ENCODE measurements around the gene ASTN2.
"Not testable (repeated sequence)": the region's sequence is repeated elsewhere in the genome, so short reads cannot be mapped to it uniquely, and the experiment has no call there.

ASTN2 gene

DNA sequence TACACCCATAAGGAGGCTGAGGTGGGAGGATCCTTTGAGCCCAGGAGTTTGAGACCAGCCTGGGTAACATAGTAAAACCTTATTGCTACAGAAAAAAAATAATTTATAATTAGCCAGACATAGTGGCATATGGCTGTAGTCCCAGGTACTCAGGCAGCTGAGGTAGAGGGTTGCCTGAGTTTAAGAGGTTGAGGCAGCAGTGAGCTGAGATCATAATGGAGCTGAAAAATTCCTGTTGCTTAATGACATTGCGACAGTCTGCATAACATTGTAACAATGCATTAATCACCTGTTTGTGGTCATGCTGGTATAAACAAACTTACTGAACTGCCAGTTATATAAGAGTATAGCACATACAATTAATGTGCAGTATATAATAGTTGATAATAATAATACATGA is 513.6 kb downstream of the ASTN2 start:
- no peak for DNase-seq

- no peak for DNase-seq
Observed at GRCh38 chr9:116900543-116900942, 514.3 kb downstream of the ASTN2 start.

- DNase-seq, result no peak
Observed at GRCh38 chr9:116900007-116900367, 514.9 kb downstream of the ASTN2 start.

DNA sequence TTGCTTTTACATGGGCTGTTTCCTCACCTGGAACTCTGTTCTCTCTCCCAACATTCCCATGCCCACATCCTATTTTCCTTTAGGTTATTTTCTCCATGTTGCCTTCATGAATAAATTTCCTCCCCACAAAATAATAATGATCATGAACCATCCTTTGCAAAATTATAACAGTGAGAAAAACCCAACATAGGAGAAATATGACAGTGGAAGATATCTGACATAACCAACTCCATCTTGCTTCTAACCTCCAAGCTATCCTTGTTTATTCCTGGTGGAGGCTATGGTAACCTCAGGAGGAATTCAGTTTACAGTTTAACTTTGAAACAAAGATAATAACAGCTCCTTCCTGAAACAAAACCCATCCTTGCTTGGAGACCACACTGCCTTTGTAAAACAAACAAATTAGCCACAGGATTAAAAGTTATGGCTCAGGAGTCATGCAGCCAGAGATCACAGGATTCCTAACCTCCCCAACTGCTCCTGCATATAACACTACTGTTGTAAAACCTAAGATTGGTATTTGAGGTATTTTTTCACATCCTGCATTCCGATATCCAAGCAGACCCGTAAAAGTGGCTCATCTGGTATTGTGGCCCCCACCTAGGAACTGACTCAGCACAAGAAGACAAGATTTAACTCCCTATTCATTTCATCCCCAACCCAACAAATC is 515.4 kb downstream of the ASTN2 start:
- no peak for DNase-seq

DNA sequence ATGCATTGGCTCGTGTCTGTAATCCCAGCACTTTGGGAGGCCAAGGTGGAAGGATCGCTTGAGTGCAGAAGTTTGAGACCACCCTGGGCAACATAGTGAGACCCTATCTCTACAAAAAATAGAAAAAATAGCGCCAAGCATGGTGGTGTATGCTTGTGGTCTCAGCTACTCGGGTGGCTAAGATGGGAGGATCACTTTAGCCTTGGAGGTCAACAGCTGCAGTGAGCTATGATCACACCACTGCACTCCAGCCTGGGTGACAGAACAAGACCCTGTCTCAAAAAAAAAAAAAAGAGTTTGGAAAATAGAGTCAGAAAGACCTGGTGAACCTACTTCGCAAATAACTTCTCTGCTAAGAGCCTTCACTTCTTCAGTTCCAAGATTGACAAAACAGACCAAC is 516.7 kb downstream of the ASTN2 start:
- not testable (repeated sequence) for DNase-seq

DNA sequence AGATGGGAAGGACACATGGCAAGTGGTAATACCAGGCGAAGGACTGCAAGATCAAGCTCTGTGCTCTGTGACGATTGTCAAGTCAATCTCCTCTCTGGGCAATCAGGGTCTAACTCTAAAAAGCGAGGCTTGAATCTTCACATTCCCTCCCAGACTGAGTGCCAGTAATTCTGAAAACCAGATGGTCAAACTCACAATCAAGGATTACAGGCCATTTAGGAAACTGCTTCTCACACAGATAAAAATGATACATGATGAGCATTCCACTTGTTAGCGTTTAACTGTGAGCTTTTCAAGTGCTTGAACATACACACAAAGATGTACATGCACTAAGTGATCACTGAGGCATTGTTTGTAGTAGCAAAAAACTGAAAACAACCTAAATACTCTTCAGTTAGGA is 517.7 kb downstream of the ASTN2 start:
- no peak for DNase-seq

- no peak for DNase-seq
Observed at GRCh38 chr9:116895961-116896360, 518.9 kb downstream of the ASTN2 start.

GRCh38 chr9:116891424-116891823 is 523.4 kb downstream of the ASTN2 start:
- no peak for DNase-seq

DNA sequence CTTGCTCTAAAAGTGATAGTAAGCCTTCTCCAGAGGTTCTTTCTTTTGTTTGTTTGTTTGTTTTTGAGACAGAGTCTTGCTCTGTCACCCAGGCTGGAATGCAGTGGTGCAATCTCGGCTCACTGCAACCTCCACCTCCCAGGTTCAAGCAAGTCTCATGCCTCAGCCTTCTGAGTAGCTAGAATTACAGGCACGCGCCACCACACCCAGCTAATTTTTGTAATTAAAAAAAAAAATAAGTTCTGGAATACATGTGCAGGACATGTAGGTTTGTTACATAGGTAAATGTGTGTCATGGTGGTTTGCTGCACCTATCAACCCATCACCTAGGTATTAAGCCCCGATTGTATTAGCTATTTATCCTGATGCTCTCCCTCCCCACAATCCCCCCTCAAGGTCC is 526.4 kb downstream of the ASTN2 start:
- DNase-seq, result not testable (repeated sequence)

DNA sequence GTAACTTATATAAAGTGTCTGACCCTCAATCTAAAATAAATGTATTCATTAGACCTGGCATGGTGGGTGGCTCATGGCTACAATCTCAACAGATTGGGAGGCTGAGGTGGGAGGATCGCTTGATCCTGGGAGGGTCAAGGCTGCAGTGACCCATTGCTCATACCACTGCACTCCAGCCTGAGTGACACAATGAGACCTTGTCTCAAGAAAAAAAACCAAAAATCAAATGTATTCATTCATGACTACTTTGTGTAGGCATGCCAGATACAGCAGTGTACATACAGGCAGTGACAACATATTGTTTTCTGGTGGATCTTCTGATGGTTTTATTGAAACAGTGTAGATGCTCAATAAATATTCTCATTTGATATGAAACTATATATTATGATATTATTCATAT is 526.8 kb downstream of the ASTN2 start:
- DNase-seq, result no peak

GRCh38 chr9:116883676-116884075 is 531.2 kb downstream of the ASTN2 start:
- DNase-seq, result no peak

DNA sequence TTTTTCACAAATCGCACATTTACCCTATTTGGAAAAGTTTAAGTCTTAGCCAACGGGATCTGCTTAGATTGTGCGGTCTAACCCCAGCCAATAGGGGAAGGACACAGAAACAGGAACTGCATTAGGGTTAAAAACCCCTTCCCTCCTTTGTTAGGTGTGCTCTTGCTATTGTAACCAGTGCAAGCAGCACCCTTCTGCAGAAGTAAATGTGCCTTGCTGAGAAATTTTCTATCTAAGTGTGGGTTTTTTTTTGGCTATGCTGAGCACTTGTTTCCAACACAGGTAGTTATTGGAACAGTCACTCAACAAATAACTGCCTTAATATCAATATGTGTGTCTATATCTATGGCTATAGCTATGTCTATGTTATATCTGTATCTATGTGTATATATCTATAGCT is 537.8 kb downstream of the ASTN2 start:
- no peak for DNase-seq

- DNase-seq, result no peak
Observed at GRCh38 chr9:116875576-116875975, 539.3 kb downstream of the ASTN2 start.

GRCh38 chr9:116873937-116874914 is 540.6 kb downstream of the ASTN2 start:
- no peak for DNase-seq

DNA sequence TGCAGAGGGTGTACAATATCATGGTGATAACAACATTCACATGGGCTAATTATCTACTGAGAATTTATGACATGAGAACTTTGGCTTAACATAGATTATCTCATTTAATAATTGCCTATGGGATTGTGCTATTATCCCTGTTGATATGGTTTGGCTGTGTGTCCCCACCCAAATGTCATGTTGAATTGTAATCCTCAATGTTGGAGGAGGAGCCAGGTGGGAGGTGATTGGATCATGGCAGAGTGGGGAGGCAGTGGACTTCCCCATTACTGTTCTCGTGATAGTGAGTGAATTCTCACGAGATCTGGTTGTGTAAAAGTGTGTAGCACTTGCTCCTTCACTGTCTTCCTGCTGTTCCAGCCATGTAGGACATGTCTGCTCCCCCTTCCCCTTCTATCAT is 541.4 kb downstream of the ASTN2 start:
- DNase-seq, result no peak

DNA sequence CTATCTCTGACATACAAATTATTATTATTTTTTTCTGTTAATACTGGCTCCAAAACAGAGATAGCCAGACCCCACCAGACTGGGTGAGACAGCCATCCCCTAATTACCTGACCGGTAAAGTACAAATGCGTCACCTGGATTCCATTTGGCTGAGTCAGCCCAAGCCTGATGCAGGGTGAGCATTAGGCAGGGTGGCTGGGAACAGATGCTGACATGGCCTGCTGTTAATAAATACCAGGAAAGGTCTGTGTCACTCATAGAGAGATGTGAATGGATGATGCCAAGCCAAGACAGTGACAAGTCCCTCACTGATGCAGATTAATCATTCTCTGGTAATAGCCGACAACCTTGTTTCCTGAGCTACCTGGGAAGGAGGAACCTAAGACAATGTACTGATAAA is 544.3 kb downstream of the ASTN2 start:
- no peak for DNase-seq

DNA sequence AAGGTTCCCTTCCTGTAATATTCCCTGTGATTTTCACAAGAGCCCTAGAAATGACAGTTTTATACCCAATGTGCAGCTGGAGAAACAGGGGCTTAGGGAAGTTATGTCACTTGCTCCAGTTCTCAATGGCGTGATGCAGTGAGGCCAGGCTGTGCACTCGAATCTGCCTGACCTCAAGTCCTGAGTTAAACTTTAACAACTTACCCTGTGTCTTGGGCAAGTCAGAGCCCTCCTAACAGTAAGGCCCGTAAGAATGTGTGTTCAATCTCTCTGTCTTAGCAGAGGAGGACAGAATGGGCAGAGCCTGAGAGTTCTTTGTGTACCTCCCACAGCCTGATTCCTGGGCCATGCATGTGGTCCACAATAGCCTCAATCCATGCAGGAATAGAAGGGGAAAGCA is 546.7 kb downstream of the ASTN2 start:
- no peak for DNase-seq

GRCh38 chr9:116861321-116861720 is 553.5 kb downstream of the ASTN2 start:
- no peak for DNase-seq

GRCh38 chr9:116860509-116861120 is 554.2 kb downstream of the ASTN2 start:
- DNase-seq, result peak; percentile 32

DNA sequence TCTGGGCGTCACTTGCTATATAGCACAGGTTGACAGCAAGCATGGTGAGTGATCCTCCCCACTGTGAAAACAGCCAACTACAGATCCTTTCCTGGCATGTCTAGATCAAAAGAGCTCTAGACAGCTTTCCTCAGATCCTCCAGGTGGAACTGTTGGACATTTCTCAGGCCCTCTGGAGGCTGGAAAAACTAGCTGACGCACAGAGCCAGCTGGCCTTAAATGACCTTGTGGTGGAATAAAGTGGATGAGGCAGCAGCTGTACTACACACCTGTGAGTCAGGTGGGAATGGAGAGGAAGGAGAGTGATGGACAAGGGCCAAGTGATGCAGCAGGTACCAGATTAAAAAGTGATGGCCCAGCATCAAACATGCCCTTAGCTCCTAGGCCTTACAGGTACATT is 555.1 kb downstream of the ASTN2 start:
- no peak for DNase-seq

DNA sequence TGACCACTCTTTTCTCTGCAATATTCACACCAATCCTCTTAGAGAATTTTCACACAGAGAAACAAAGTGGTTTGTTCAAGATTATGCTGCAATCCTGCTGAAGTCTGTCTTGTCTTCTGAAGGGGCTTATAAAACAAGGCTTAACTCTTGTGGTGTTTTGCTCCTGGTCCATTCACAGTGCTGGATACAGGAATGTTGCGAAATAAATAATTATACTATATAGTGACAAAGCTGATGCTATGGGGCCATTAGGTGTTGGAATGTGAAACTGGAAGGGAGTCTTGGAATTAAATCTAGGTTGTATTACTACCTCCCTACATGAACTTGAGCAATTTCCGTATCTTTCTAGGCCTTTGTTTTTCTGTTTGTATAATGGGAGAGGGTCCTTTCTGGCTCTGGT is 557.5 kb downstream of the ASTN2 start:
- no peak for DNase-seq

GRCh38 chr9:116855881-116856662 is 558.8 kb downstream of the ASTN2 start:
- no peak for DNase-seq

- no peak for DNase-seq
Observed at GRCh38 chr9:116849721-116850120, 565.1 kb downstream of the ASTN2 start.

Measured in SHP77 treated with DMSO at 0.1 percent for 48 hours (cell line).